ENCODE measurements around the gene ZNF18.
"Not testable (repeated sequence)": the region's sequence is repeated elsewhere in the genome, so short reads cannot be mapped to it uniquely, and the experiment has no call there.

The ZNF18 gene

DNA sequence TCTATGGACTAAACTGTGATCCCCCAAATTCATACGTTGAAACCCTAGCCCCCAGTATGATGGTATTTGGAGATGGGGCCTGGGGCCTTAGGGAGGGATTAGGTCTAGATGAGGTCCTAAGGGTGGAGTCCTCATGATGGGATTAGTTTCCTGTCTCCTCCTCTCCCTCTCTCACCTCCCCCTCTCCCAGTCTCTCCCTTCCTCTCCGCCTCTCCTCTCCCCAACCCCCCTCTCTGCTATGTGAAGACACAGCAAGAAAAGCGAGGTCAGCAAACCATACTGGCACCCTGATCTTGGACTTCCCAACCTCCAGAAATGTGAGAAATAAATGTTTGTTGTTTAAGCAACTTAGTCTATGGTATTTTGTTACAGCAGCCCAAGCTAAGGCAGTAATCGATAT is 15.4 kb downstream of the ZNF18 start:
- H3K79me2 ChIP-seq (ENCODE audit: control insufficient read depth, low read length), result no peaks in the 10 kb centered on the region
- H3K4me2 ChIP-seq (ENCODE audit: low read length), result no peak overlapping the region
- no peaks in the 10 kb centered on the region for H3F3A ChIP-seq (ENCODE audit: control insufficient read depth, insufficient read depth)
- no peak overlapping the region for H3K4me3 ChIP-seq (ENCODE audit: low read length)
- H4K20me1 ChIP-seq (ENCODE audit: control insufficient read depth, insufficient read depth, low read depth, low read length), result no peaks in the 10 kb centered on the region
- H3K36me3 ChIP-seq (ENCODE audit: control insufficient read depth, low read length), result peaks cover 40% of the 10 kb centered on the region
- H3K27me3 ChIP-seq (ENCODE audit: control insufficient read depth, low read length), result no peaks in the 10 kb centered on the region
- no peaks in the 10 kb centered on the region for H3K9me3 ChIP-seq (ENCODE audit: control insufficient read depth, insufficient read depth, low read length)
- no peak overlapping the region for H3K27ac ChIP-seq (ENCODE audit: low read depth, low read length)
- no peaks in the 10 kb centered on the region for H3K9me2 ChIP-seq (replicated peaks; ENCODE audit: control insufficient read depth, low read length)
- H3K4me1 ChIP-seq (ENCODE audit: control insufficient read depth, low read length), result no peaks in the 10 kb centered on the region
- TF ChIP-seq, protein P1, sequence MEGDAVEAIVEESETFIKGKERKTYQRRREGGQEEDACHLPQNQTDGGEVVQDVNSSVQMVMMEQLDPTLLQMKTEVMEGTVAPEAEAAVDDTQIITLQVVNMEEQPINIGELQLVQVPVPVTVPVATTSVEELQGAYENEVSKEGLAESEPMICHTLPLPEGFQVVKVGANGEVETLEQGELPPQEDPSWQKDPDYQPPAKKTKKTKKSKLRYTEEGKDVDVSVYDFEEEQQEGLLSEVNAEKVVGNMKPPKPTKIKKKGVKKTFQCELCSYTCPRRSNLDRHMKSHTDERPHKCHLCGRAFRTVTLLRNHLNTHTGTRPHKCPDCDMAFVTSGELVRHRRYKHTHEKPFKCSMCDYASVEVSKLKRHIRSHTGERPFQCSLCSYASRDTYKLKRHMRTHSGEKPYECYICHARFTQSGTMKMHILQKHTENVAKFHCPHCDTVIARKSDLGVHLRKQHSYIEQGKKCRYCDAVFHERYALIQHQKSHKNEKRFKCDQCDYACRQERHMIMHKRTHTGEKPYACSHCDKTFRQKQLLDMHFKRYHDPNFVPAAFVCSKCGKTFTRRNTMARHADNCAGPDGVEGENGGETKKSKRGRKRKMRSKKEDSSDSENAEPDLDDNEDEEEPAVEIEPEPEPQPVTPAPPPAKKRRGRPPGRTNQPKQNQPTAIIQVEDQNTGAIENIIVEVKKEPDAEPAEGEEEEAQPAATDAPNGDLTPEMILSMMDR (IDR thresholded peaks at IDR 0.05; ENCODE audit: low read depth, low read length, poor library complexity, severe bottlenecking), result no peak
- no peak for TF ChIP-seq EZH2phosphoT487 (IDR thresholded peaks at IDR 0.05; ENCODE audit: borderline replicate concordance, low read length)

DNA sequence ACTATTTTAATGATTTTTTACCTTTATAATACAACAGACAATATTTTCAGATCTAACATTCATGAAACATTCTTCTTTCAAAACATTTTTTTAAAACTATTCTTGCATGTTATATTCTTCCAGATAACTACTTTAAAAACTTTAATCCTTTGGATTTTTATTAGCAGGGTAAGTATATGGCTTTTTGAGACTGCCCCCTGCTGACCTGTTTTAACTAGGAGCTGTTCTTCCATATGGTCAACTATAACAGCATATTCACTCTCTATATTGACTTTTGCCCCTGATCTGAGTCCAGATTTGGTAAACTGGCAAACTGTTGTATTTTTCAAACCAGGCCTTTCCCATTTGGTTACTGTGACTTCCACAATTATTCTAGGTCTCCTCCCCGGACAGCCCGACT is 16.5 kb downstream of the ZNF18 start:
- TF ChIP-seq EZH2phosphoT487 (IDR thresholded peaks at IDR 0.05; ENCODE audit: borderline replicate concordance, low read length), result no peak
- TF ChIP-seq, protein P1 (IDR thresholded peaks at IDR 0.05; ENCODE audit: low read depth, low read length, poor library complexity, severe bottlenecking), result peak; percentile 39

DNA sequence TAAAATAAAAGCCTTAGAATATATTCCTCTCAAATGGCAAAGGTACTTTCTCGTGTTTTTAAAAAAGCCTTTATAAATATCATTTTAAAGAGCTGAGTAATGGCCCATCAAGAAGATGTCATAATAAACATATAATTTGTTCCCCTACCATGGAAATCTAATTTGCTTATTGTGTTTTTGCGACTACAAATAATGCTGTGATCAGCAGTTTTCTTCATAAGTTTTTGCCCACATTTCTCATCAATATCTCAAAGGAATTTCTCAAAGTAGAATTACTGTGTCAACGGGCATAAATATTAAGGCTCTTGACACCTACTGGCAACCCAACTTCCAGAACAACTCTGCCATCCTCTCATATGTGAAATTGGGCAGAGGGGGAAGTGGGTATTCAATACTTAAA is 17.5 kb downstream of the ZNF18 start:
- no peak for TF ChIP-seq EZH2phosphoT487 (IDR thresholded peaks at IDR 0.05; ENCODE audit: borderline replicate concordance, low read length)
- TF ChIP-seq, protein P1 (IDR thresholded peaks at IDR 0.05; ENCODE audit: low read depth, low read length, poor library complexity, severe bottlenecking), result no peak
- H3K9me2 ChIP-seq (replicated peaks; ENCODE audit: control insufficient read depth, low read length), result no peaks in the 10 kb centered on the region
- no peak overlapping the region for H3K4me3 ChIP-seq (ENCODE audit: low read length)
- H3K4me2 ChIP-seq (ENCODE audit: low read length), result no peak overlapping the region
- H4K20me1 ChIP-seq (ENCODE audit: control insufficient read depth, insufficient read depth, low read depth, low read length), result no peaks in the 10 kb centered on the region
- H3F3A ChIP-seq (ENCODE audit: control insufficient read depth, insufficient read depth), result no peaks in the 10 kb centered on the region
- H3K4me1 ChIP-seq (ENCODE audit: control insufficient read depth, low read length), result no peaks in the 10 kb centered on the region
- no peak overlapping the region for H3K27ac ChIP-seq (ENCODE audit: low read depth, low read length)
- no peaks in the 10 kb centered on the region for H3K27me3 ChIP-seq (ENCODE audit: control insufficient read depth, low read length)
- H3K36me3 ChIP-seq (ENCODE audit: control insufficient read depth, low read length), result peaks cover 37% of the 10 kb centered on the region
- no peaks in the 10 kb centered on the region for H3K9me3 ChIP-seq (ENCODE audit: control insufficient read depth, insufficient read depth, low read length)
- no peaks in the 10 kb centered on the region for H3K79me2 ChIP-seq (ENCODE audit: control insufficient read depth, low read length)

More for the DNA sequence above, 16.5 kb downstream of the ZNF18 start:
- Histone ChIP-seq H3K4me1 (ENCODE audit: control insufficient read depth, low read length) (no peaks in the 10 kb centered on the region), H3K27me3 (ENCODE audit: control insufficient read depth, low read length) (no peaks in the 10 kb centered on the region), H4K20me1 (ENCODE audit: control insufficient read depth, insufficient read depth, low read depth, low read length) (no peaks in the 10 kb centered on the region), H3F3A (ENCODE audit: control insufficient read depth, insufficient read depth) (no peaks in the 10 kb centered on the region), H3K36me3 (ENCODE audit: control insufficient read depth, low read length) (peaks cover 41% of the 10 kb centered on the region), H3K4me2 (ENCODE audit: low read length) (no peak overlapping the region), H3K9me3 (ENCODE audit: control insufficient read depth, insufficient read depth, low read length) (no peaks in the 10 kb centered on the region), H3K9me2 (replicated peaks; ENCODE audit: control insufficient read depth, low read length) (no peaks in the 10 kb centered on the region), H3K79me2 (ENCODE audit: control insufficient read depth, low read length) (no peaks in the 10 kb centered on the region), H3K27ac (ENCODE audit: low read depth, low read length) (no peak overlapping the region), H3K4me3 (ENCODE audit: low read length) (no peak overlapping the region)

DNA sequence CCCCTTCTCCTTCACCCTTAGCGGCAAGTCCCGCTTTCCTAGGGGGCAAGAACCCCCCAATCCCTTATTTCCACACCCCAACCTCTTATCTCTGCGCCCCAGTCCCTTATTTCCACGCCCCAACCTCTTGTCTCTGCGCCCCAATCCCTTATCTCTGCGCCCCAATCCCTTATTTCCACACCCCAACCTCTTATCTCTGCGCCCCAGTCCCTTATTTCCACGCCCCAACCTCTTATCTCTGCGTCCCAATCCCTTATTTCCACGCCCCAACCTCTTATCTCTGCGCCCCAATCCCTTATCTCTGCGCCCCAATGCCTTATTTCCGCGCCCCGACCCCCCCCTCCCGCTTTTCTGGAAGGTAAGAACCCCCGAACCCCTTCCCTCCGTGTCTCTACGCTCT is 24.5 kb downstream of the ZNF18 start:
- not testable (repeated sequence) for H3K27me3 ChIP-seq (ENCODE audit: control insufficient read depth, low read length); H3K79me2 ChIP-seq (ENCODE audit: control insufficient read depth, low read length); H3K27ac ChIP-seq (ENCODE audit: low read depth, low read length); H3K4me1 ChIP-seq (ENCODE audit: control insufficient read depth, low read length); H3K4me3 ChIP-seq (ENCODE audit: low read length); H3K4me2 ChIP-seq (ENCODE audit: low read length); H3K9me2 ChIP-seq (replicated peaks; ENCODE audit: control insufficient read depth, low read length); H4K20me1 ChIP-seq (ENCODE audit: control insufficient read depth, insufficient read depth, low read depth, low read length); H3K9me3 ChIP-seq (ENCODE audit: control insufficient read depth, insufficient read depth, low read length); H3F3A ChIP-seq (ENCODE audit: control insufficient read depth, insufficient read depth); H3K36me3 ChIP-seq (ENCODE audit: control insufficient read depth, low read length)
